Neural cell (in vitro differentiated cells): ENCODE measurements around the gene PIGQ. TPM values are rescaled to one million over a fixed set of nuclear protein-coding genes. Genes with fewer than 3 reads are reported as not detected.

Source experiments
- H2AFZ ChIP-seq: fragments of 200-600, 300-800 bp; sonication (generic), shearing (Covaris generic); 2 replicates; pipeline ENCODE4 v1.6.0; 2014; ENCODE audit warnings: low read depth, mild to moderate bottlenecking, antibody characterized with exemption, low read length, moderate library complexity
- H3F3A ChIP-seq: fragments of 200-600 bp; shearing (Covaris generic); 2 replicates; pipeline ENCODE4 v1.6.1; 2016; ENCODE audit warnings: mild to moderate bottlenecking, moderate library complexity, mixed read lengths, antibody characterized with exemption, low read length; ENCODE audit not compliant: insufficient read depth, poor library complexity, severe bottlenecking
- H3K27ac ChIP-seq: fragments of 200-600, 300-800 bp; sonication (generic), shearing (Covaris generic); 2 replicates; pipeline ENCODE4 v1.5.1; 2014; ENCODE audit warnings: mild to moderate bottlenecking, low read length, moderate library complexity
- H3K27me3 ChIP-seq: fragments of 300-800, 200-600 bp; sonication (generic), shearing (Covaris generic); 2 replicates; pipeline ENCODE4 v1.6.0; 2014; ENCODE audit warnings: mild to moderate bottlenecking, low read depth, low read length, moderate library complexity; ENCODE audit not compliant: insufficient read depth
- H3K36me3 ChIP-seq: fragments of 300-800, 200-600 bp; sonication (generic), shearing (Covaris generic); 2 replicates; pipeline ENCODE4 v1.5.1; 2014; ENCODE audit warnings: mild to moderate bottlenecking, antibody characterized with exemption, low read length, moderate library complexity; ENCODE audit not compliant: insufficient read depth
- H3K4me2 ChIP-seq: fragments of 300-800, 200-600 bp; sonication (generic), shearing (Covaris generic); 2 replicates; pipeline ENCODE4 v1.6.0; 2014; ENCODE audit warnings: mild to moderate bottlenecking, low read length
- H3K4me3 ChIP-seq: fragments of 300-800, 200-600 bp; sonication (generic), shearing (Covaris generic); 2 replicates; pipeline ENCODE4 v1.5.1; 2014; ENCODE audit warnings: mild to moderate bottlenecking, low read length, moderate library complexity
- H3K79me2 ChIP-seq: fragments of 200-600 bp; shearing (Covaris generic); replicated peaks from 2 replicates; pipeline ENCODE4 v1.6.0; 2014; ENCODE audit warnings: mild to moderate bottlenecking, low read length, moderate library complexity; ENCODE audit not compliant: insufficient read depth
- H3K9ac ChIP-seq: fragments of 300-800, 200-600 bp; sonication (generic), shearing (Covaris generic); 2 replicates; pipeline ENCODE4 v1.6.1; 2016; ENCODE audit warnings: mild to moderate bottlenecking, low read length, mixed read lengths
- H3K9me2 ChIP-seq: fragments of 200-600 bp; shearing (Covaris generic); 2 replicates; pipeline ENCODE4 v1.6.1; 2016; ENCODE audit warnings: mild to moderate bottlenecking, low read length, mixed read lengths; ENCODE audit not compliant: insufficient read depth
- H3K9me3 ChIP-seq: fragments of 200-600, 300-800 bp; sonication (generic), shearing (Covaris generic); 2 replicates; pipeline ENCODE4 v1.6.1; 2016; ENCODE audit warnings: mild to moderate bottlenecking, mixed run types, low read length, moderate library complexity, mixed read lengths
- H4K20me1 ChIP-seq: fragments of 200-600 bp; shearing (Covaris generic); 2 replicates; pipeline ENCODE4 v1.6.1; 2016; ENCODE audit warnings: mild to moderate bottlenecking, mixed run types; ENCODE audit not compliant: insufficient read depth
- EP300 ChIP-seq: fragments of 450-650 bp; conservative IDR thresholded peaks from 2 replicates; pipeline ENCODE4 v1.6.1; 2014; ENCODE audit warnings: antibody characterized with exemption, mild to moderate bottlenecking, moderate library complexity; ENCODE audit not compliant: poor library complexity, severe bottlenecking
- MXI1 ChIP-seq: fragments of 450-650 bp; conservative IDR thresholded peaks from 2 replicates; pipeline ENCODE4 v1.6.1; 2014; ENCODE audit warnings: antibody characterized with exemption, mild to moderate bottlenecking; ENCODE audit not compliant: poor library complexity, severe bottlenecking
- POLR2AphosphoS5 ChIP-seq: IDR thresholded peaks from 2 replicates; pipeline ENCODE4 v1.6.1; 2012
- RAD21 ChIP-seq: fragments of 450-650 bp; conservative IDR thresholded peaks from 2 replicates; pipeline ENCODE4 v1.6.1; 2014; ENCODE audit warnings: antibody characterized with exemption, mild to moderate bottlenecking, moderate library complexity
- REST ChIP-seq: IDR thresholded peaks from 2 replicates; pipeline ENCODE4 v1.6.1; 2012; ENCODE audit warnings: borderline replicate concordance
- SMC3 ChIP-seq: fragments of 450-650 bp; conservative IDR thresholded peaks from 2 replicates; pipeline ENCODE4 v1.6.1; 2014; ENCODE audit warnings: antibody characterized with exemption, mild to moderate bottlenecking, moderate library complexity; ENCODE audit not compliant: poor library complexity
- TAF1 ChIP-seq: IDR thresholded peaks from 2 replicates; pipeline ENCODE4 v1.6.1; 2012; ENCODE audit warnings: low read depth
- polyA plus RNA-seq: library from polyadenylated mRNA; depleted of rRNA; stranded (reverse); fragments of >200 nt; gene quantifications from 2 replicates; pipeline ENCODE4 v1.2.3, GENCODE V29; 2014

PIGQ gene
- polyA plus RNA-seq, 1 donor from 2014 or later: 69.2 TPM

GRCh38 chr16:546909-547770, 22.6 kb upstream of the PIGQ start:
- H3K27me3 ChIP-seq: no peaks in the 10 kb centered on the region
- H2AFZ ChIP-seq: no peak overlapping the region
- H3F3A ChIP-seq: no peaks in the 10 kb centered on the region
- no peaks in the 10 kb centered on the region for H4K20me1 ChIP-seq
- no peaks in the 10 kb centered on the region for H3K9me2 ChIP-seq
- H3K4me2 ChIP-seq: no peak overlapping the region
- TF ChIP-seq REST (no peak), TAF1 (no peak)
- H3K9ac ChIP-seq: no peak overlapping the region
- H3K4me3 ChIP-seq: no peak overlapping the region
- H3K9me3 ChIP-seq: no peaks in the 10 kb centered on the region
- H3K27ac ChIP-seq: no peak overlapping the region
- no peaks in the 10 kb centered on the region for H3K36me3 ChIP-seq
- H3K79me2 ChIP-seq: no peaks in the 10 kb centered on the region

GRCh38 chr16:548586-548985, 21.2 kb upstream of the PIGQ start:
- Histone ChIP-seq H3K9me2 (no peaks in the 10 kb centered on the region), H3K27me3 (no peaks in the 10 kb centered on the region), H3K79me2 (no peaks in the 10 kb centered on the region), H3F3A (no peaks in the 10 kb centered on the region), H3K4me3 (no peak overlapping the region), H3K27ac (no peak overlapping the region), H3K9me3 (no peaks in the 10 kb centered on the region), H2AFZ (no peak overlapping the region), H4K20me1 (no peaks in the 10 kb centered on the region), H3K4me2 (no peak overlapping the region), H3K36me3 (no peaks in the 10 kb centered on the region), H3K9ac (no peak overlapping the region)
- TF ChIP-seq POLR2AphosphoS5: no peak

GRCh38 chr16:549544-550263, 20.1 kb upstream of the PIGQ start:
- H3K4me2 ChIP-seq: no peak overlapping the region
- TF ChIP-seq REST (no peak), TAF1 (no peak), MXI1 (no peak), POLR2AphosphoS5 (no peak), EP300 (no peak), RAD21 (no peak), SMC3 (no peak)
- H3F3A ChIP-seq: no peaks in the 10 kb centered on the region
- no peaks in the 10 kb centered on the region for H3K27me3 ChIP-seq
- no peaks in the 10 kb centered on the region for H3K36me3 ChIP-seq
- H3K9ac ChIP-seq: no peak overlapping the region
- no peak overlapping the region for H3K27ac ChIP-seq
- H4K20me1 ChIP-seq: no peaks in the 10 kb centered on the region
- no peaks in the 10 kb centered on the region for H3K9me2 ChIP-seq
- no peaks in the 10 kb centered on the region for H3K79me2 ChIP-seq
- no peak overlapping the region for H3K4me3 ChIP-seq
- H2AFZ ChIP-seq: no peak overlapping the region
- no peaks in the 10 kb centered on the region for H3K9me3 ChIP-seq
